GM12878 (cell line): ENCODE results near the gene RASGRF1. TPM values are rescaled to one million over a fixed set of nuclear protein-coding genes. Genes with fewer than 3 reads are reported as not detected.

Experiments
- ATAC-seq: fragments of 200-7000 bp; cut with Tn5 transposase; 3 replicates; pipeline ENCODE4 v1.9.1; 2020; ENCODE audit warnings: mild to moderate bottlenecking, moderate library complexity
- BruUV-seq: library from RNA; stranded (reverse); fragments of 400-500 nt; replicated peaks from 2 replicates; lab custom pipeline; 2021; lab: Mats Ljungman, UMichigan
- CTCF ChIA-PET: fragments of 300-600 bp; sonication (Branson Sonifier 250); formaldehyde crosslinking; extraction: SDS; loops from one replicate; lab custom pipeline; 2021; ENCODE audit warnings: inconsistent platforms; lab: Yijun Ruan, JAX
- POLR2A ChIA-PET: fragments of 350-600 bp; formaldehyde crosslinking; extraction: SDS; loops from one replicate; lab custom pipeline; 2021; ENCODE audit warnings: inconsistent platforms; lab: Charles Lee
- RAD21 ChIA-PET: fragments of 300-600 bp; sonication (Branson Sonifier 250); formaldehyde crosslinking; loops from one replicate; lab custom pipeline; 2023; ENCODE audit warnings: antibody characterized with exemption; ENCODE audit not compliant: unreplicated experiment; lab: Charles Lee
- SMC1A ChIA-PET: fragments of 300-600 bp; sonication (Branson Sonifier 250); formaldehyde crosslinking; loops from one replicate; lab custom pipeline; 2023; ENCODE audit not compliant: unreplicated experiment, uncharacterized antibody; lab: Charles Lee
- DNase-seq: peaks from one replicate; pipeline ENCODE4 v3.0.0-alpha.2; 2011; ENCODE audit warnings: low read depth, low spot score
- FAIRE-seq: peaks from 3 replicates; lab custom pipeline; 2011; peaks lifted over from hg19 to GRCh38; lab: Jason Lieb, UNC
- H2AFZ ChIP-seq: 2 replicates; pipeline ENCODE4 v1.6.0; 2011; ENCODE audit warnings: low read depth, low read length, control low read depth; ENCODE audit not compliant: control insufficient read depth
- H3K27ac ChIP-seq: 2 replicates; pipeline ENCODE4 v1.5.1; 2011; ENCODE audit warnings: control low read depth; ENCODE audit not compliant: control insufficient read depth, insufficient read depth
- H3K27me3 ChIP-seq, 2 experiments: replicated peaks in 1 of 2; 2 replicates each; pipeline versions ENCODE4 v1.6.0 to v1.6.1; 2011; ENCODE audit warnings: low read length in 1 of 2; ENCODE audit not compliant: control insufficient read depth in 2 of 2, insufficient read depth in 2 of 2
- H3K36me3 ChIP-seq, 2 experiments: 2 replicates each; pipeline ENCODE4 v1.5.1; 2011; ENCODE audit warnings: low read length in 1 of 2; ENCODE audit not compliant: control insufficient read depth in 2 of 2, insufficient read depth in 2 of 2
- H3K4me1 ChIP-seq: 2 replicates; pipeline ENCODE4 v1.6.1; 2011; ENCODE audit warnings: mild to moderate bottlenecking, low read length, moderate library complexity, mixed read lengths; ENCODE audit not compliant: control insufficient read depth, insufficient read depth
- H3K4me2 ChIP-seq: 2 replicates; pipeline ENCODE4 v1.6.0; 2011; ENCODE audit warnings: control low read depth; ENCODE audit not compliant: control insufficient read depth, insufficient read depth
- H3K4me3 ChIP-seq: fragments of 200-600 bp; sonication (generic); 2 replicates; pipeline ENCODE4 v1.5.1; 2016
- H3K79me2 ChIP-seq: 2 replicates; pipeline ENCODE4 v1.6.0; 2011; ENCODE audit warnings: low read length; ENCODE audit not compliant: control insufficient read depth, insufficient read depth
- H3K9ac ChIP-seq: 2 replicates; pipeline ENCODE4 v1.8.0; 2011; ENCODE audit warnings: low read length, control low read depth, mixed read lengths; ENCODE audit not compliant: control insufficient read depth, insufficient read depth
- H3K9me3 ChIP-seq: replicated peaks from 3 replicates; pipeline ENCODE4 v1.5.1; 2011; ENCODE audit warnings: mild to moderate bottlenecking, low read length; ENCODE audit not compliant: control insufficient read depth, insufficient read depth
- H4K20me1 ChIP-seq: 2 replicates; pipeline ENCODE4 v1.6.0; 2011; ENCODE audit not compliant: control insufficient read depth, insufficient read depth
- CEBPZ ChIP-seq: fragments of 150-350 bp; IDR thresholded peaks from 2 replicates; pipeline ENCODE4 v1.6.1; 2016; ENCODE audit warnings: low read depth, low read length
- E2F4 ChIP-seq: IDR thresholded peaks from 2 replicates; pipeline ENCODE4 v1.6.1; 2012; ENCODE audit warnings: low read depth, low read length, improper control_type of control experiment
- HSF1 ChIP-seq: fragments of 150-350 bp; IDR thresholded peaks from 2 replicates; pipeline ENCODE4 v1.6.1; 2014; ENCODE audit warnings: mild to moderate bottlenecking, low read depth, low read length
- IKZF2 ChIP-seq, 2 experiments: fragments of 450-650 bp; IDR thresholded peaks; 2 replicates each; pipeline ENCODE4 v1.6.1; 2017; ENCODE audit warnings: mild to moderate bottlenecking in 2 of 2, moderate library complexity in 2 of 2
- NFXL1 ChIP-seq: fragments of 450-650 bp; IDR thresholded peaks from 2 replicates; pipeline ENCODE4 v1.6.1; 2017; ENCODE audit warnings: antibody characterized with exemption, mild to moderate bottlenecking, borderline replicate concordance
- NFYB ChIP-seq: IDR thresholded peaks from 2 replicates; pipeline ENCODE4 v1.6.1; 2011; ENCODE audit warnings: low read depth, mild to moderate bottlenecking, low read length, improper control_type of control experiment, moderate library complexity; ENCODE audit not compliant: insufficient read depth
- NR2C1 ChIP-seq: fragments of 450-650 bp; IDR thresholded peaks from 2 replicates; pipeline ENCODE4 v1.6.1; 2017; ENCODE audit warnings: antibody characterized with exemption, mild to moderate bottlenecking, moderate library complexity
- RAD51 ChIP-seq: fragments of 450-650 bp; IDR thresholded peaks from 2 replicates; pipeline ENCODE4 v1.6.1; 2016; ENCODE audit warnings: moderate library complexity, mild to moderate bottlenecking, inconsistent platforms
- RELA ChIP-seq: fragments of 450-650 bp; IDR thresholded peaks from 2 replicates; pipeline ENCODE4 v1.8.0; 2014; ENCODE audit warnings: borderline replicate concordance; ENCODE audit not compliant: partially characterized antibody
- SMARCA5 ChIP-seq: fragments of 450-650 bp; IDR thresholded peaks from 2 replicates; pipeline ENCODE4 v1.6.1; 2017; ENCODE audit warnings: mild to moderate bottlenecking
- SUPT20H ChIP-seq: IDR thresholded peaks from 2 replicates; pipeline ENCODE4 v1.6.1; 2011; ENCODE audit warnings: low read depth, mild to moderate bottlenecking, low read length, moderate library complexity, borderline replicate concordance; ENCODE audit not compliant: control insufficient read depth
- TARDBP ChIP-seq: IDR thresholded peaks from 2 replicates; pipeline ENCODE4 v1.6.1; 2016; ENCODE audit warnings: borderline replicate concordance
- TCF7 ChIP-seq: IDR thresholded peaks from 2 replicates; pipeline ENCODE4 v1.6.1; 2014; ENCODE audit warnings: antibody characterized with exemption, borderline replicate concordance
- WGBS: methylation state at CpG from one replicate; pipeline ENCODE4 v1.1.6; 2016; ENCODE audit warnings: low lambda C conversion rate; ENCODE audit not compliant: insufficient replicate concordance, insufficient coverage; ENCODE audit errors: missing lambda C conversion rate; 5-methylcytosine and 5-hydroxymethylcytosine counted together
- in situ Hi-C: fragments of 300-500 bp; cut with MboI; formaldehyde crosslinking; loops from 9 replicates; pipeline ENCODE4 v1.14.3; 2018; ENCODE audit warnings: mixed read lengths
- intact Hi-C: fragments of 100-400 bp; cut with micrococcal nuclease; formaldehyde crosslinking; loops from one replicate; pipeline ENCODE4 v1.14.2; 2022; ENCODE audit not compliant: unreplicated experiment
- polyA plus RNA-seq, 11 experiments: library from polyadenylated mRNA; depleted of rRNA in 4 of 11; unstranded in 6 of 11; stranded (reverse) in 5 of 11; fragments of >200 nt; fragmentation: Nextera tagmentation in 4 of 11; fragmentation: Illumina TruSeq in 1 of 11; extraction: Ambion mirVana in 4 of 11; extraction: Trizol in 1 of 11; gene quantifications; 1 replicate in 1 of 11; 2 replicates in 10 of 11; pipeline versions ENCODE4 v1.2.1 to v1.2.3, GENCODE V29; 2011 to 2016; ENCODE audit warnings: inconsistent platforms in 2 of 11, missing spikeins in 2 of 11, low read depth in 1 of 11
- total RNA-seq, 4 experiments: library from RNA; depleted of rRNA in 3 of 4; stranded (reverse); fragments of >200 nt in 3 of 4; fragmentation: Illumina TruSeq in 1 of 4; extraction: Trizol in 1 of 4; gene quantifications; 2 replicates each; pipeline versions ENCODE4 v1.2.1 to v1.2.3, GENCODE V29; 2013 to 2021
- TF ChIP-seq, protein P1 (sequence below): IDR thresholded peaks from 2 replicates; pipeline ENCODE4 v1.6.1; 2012; ENCODE audit warnings: low read length, inconsistent platforms
- TF ChIP-seq, protein P2 (sequence below): fragments of 450-650 bp; formaldehyde crosslinking; IDR thresholded peaks from 2 replicates; pipeline ENCODE4 v1.4.0; 2022; ENCODE audit warnings: mild to moderate bottlenecking, moderate library complexity

RASGRF1 gene
- total and polyA plus RNA-seq, 10 of the 15 experiments (the other 5 are each of a cell fraction or from before 2014, with no cell fraction given): 0.20 to 1.9 (median 0.86) TPM

- BruUV-seq: no TSS peak
- no peaks in the 10 kb centered on the region for H3K36me3 ChIP-seq
- H3K4me2 ChIP-seq: no peak overlapping the region
- no peak for DNase-seq
- no peak overlapping the region for H3K4me3 ChIP-seq
- no peaks in the 10 kb centered on the region; the same call in 2 of the 3 replicates for H3K9me3 ChIP-seq
- no peak for ATAC-seq
- no peaks in the 10 kb centered on the region for H3K79me2 ChIP-seq
- RAD21 ChIA-PET: no interaction called here
- CTCF ChIA-PET: no interaction called here
- no peak overlapping the region for H3K9ac ChIP-seq
- no peaks in the 10 kb centered on the region for H4K20me1 ChIP-seq
- no peak overlapping the region for H2AFZ ChIP-seq
- no peaks in the 10 kb centered on the region for H3K4me1 ChIP-seq
- POLR2A ChIA-PET: no interaction called here
- peaks cover 0 to 2% of the 10 kb centered on the region in 2 experiments; a peak in 1 of 4 replicates for H3K27me3 ChIP-seq
- no peak overlapping the region for H3K27ac ChIP-seq
- no peak for FAIRE-seq
- SMC1A ChIA-PET: no interaction called here
- 17% methylated on average over 8 of the region's 9 CpGs for WGBS
- in situ Hi-C loops (no loop called here), intact Hi-C loops (no loop called here)
- TF ChIP-seq NFYB: no peak
- no peak for TF ChIP-seq HSF1
- TF ChIP-seq IKZF2 (IDR thresholded peaks at IDR 0.05): no peak
- TF ChIP-seq TARDBP: no peak
- TF ChIP-seq, protein P1, sequence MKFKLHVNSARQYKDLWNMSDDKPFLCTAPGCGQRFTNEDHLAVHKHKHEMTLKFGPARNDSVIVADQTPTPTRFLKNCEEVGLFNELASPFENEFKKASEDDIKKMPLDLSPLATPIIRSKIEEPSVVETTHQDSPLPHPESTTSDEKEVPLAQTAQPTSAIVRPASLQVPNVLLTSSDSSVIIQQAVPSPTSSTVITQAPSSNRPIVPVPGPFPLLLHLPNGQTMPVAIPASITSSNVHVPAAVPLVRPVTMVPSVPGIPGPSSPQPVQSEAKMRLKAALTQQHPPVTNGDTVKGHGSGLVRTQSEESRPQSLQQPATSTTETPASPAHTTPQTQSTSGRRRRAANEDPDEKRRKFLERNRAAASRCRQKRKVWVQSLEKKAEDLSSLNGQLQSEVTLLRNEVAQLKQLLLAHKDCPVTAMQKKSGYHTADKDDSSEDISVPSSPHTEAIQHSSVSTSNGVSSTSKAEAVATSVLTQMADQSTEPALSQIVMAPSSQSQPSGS: no peak
- no peak for TF ChIP-seq SMARCA5
- TF ChIP-seq, protein P2, sequence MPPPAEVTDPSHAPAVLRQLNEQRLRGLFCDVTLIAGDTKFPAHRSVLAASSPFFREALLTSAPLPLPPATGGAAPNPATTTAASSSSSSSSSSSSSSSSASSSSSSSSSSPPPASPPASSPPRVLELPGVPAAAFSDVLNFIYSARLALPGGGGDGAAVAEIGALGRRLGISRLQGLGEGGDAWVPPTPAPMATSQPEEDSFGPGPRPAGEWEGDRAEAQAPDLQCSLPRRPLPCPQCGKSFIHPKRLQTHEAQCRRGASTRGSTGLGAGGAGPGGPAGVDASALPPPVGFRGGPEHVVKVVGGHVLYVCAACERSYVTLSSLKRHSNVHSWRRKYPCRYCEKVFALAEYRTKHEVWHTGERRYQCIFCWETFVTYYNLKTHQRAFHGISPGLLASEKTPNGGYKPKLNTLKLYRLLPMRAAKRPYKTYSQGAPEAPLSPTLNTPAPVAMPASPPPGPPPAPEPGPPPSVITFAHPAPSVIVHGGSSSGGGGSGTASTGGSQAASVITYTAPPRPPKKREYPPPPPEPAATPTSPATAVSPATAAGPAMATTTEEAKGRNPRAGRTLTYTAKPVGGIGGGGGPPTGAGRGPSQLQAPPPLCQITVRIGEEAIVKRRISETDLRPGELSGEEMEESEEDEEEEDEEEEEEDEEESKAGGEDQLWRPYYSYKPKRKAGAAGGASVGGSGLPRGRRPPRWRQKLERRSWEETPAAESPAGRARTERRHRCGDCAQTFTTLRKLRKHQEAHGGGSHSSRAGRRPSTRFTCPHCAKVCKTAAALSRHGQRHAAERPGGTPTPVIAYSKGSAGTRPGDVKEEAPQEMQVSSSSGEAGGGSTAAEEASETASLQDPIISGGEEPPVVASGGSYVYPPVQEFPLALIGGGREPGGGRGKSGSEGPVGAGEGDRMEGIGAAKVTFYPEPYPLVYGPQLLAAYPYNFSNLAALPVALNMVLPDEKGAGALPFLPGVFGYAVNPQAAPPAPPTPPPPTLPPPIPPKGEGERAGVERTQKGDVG (CRISPR knock-in tag): no peak
- no peak for TF ChIP-seq CEBPZ
- no peak for TF ChIP-seq TCF7
- TF ChIP-seq NR2C1: no peak
- no peak for TF ChIP-seq E2F4
- no peak for TF ChIP-seq RAD51
- TF ChIP-seq RELA: no peak
- no peak for TF ChIP-seq NFXL1
- TF ChIP-seq SUPT20H: no peak
Measured at GRCh38 chr15:79073336-79073735, 17.2 kb downstream of the RASGRF1 start.
